Large intestine (tissue), 3 donors: ENCODE data around the gene DAB2IP. TPM values are rescaled to one million over a fixed set of nuclear protein-coding genes. Genes with fewer than 3 reads are reported as not detected.

Source experiments
- DNase-seq, 2 donors: peaks; one replicate each; pipeline versions ENCODE4 v3.0.0 to v3.0.0-alpha.2; 2013
- H3K27ac ChIP-seq: one replicate; pipeline ENCODE4 v1.5.1; 2013; ENCODE audit warnings: low read length
- H3K27me3 ChIP-seq: 2 replicates; pipeline ENCODE4 v1.6.1; 2013; ENCODE audit warnings: low read length; ENCODE audit not compliant: control insufficient read depth, insufficient read depth
- H3K36me3 ChIP-seq: 2 replicates; pipeline ENCODE4 v1.6.1; 2013; ENCODE audit warnings: low read length; ENCODE audit not compliant: control insufficient read depth, insufficient read depth
- H3K4me1 ChIP-seq: one replicate; pipeline ENCODE4 v1.6.1; 2013; ENCODE audit warnings: low read length; ENCODE audit not compliant: control insufficient read depth, insufficient read depth
- H3K4me3 ChIP-seq: one replicate; pipeline ENCODE4 v1.5.1; 2013; ENCODE audit warnings: low read length
- H3K9me3 ChIP-seq: one replicate; pipeline ENCODE4 v1.6.1; 2013; ENCODE audit warnings: mild to moderate bottlenecking, low read depth, low read length, moderate library complexity; ENCODE audit not compliant: control insufficient read depth
- WGBS: methylation state at CpG from one replicate; pipeline ENCODE4 v1.1.5; 2013; ENCODE audit warnings: low lambda C conversion rate; ENCODE audit not compliant: insufficient coverage; 5-methylcytosine and 5-hydroxymethylcytosine counted together
- polyA plus RNA-seq: library from polyadenylated mRNA; unstranded; fragments of 120-200 nt; gene quantifications from one replicate; pipeline ENCODE4 v1.2.1, GENCODE V29; 2013

Gene DAB2IP
- polyA plus RNA-seq, 1 donor = 33.0 TPM

DNA sequence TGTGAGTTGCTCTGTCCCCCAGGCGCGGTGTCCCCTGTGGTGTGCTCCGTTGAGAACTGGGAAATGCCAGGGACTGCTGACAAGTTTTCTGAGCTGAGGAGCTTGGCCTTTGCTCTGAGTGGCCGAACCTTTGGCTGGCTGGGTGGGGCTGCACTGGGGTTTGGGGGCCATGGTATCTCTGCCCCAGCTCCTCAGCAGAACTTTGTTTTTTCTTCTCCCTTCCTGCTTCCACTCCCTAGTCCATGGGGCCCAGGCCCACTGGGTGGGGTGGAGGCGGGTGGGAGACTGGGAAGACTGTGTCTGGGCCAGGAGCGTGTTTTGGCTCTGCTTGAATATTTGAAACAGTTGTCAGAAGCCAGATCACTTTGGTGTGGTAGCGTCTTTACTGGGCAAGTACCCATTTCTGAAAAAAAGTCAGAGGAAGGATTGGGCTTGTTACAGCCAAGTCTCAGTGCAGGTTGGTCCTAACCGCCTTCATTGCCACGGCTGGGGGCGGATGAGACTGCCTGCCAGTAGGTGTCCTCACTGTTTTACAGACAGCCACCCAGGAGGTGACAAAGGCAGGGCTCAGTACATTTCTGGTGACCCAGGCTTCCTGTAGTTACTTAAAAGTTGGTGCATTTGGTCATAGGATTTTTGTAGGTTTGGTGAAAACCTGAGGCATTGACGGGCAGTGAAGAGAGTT, 92.7 kb downstream of the DAB2IP start:
- H3K4me3 ChIP-seq = peak overlapping the region; percentile 49
- peaks cover 8% of the 10 kb centered on the region for H3K36me3 ChIP-seq
- H3K4me1 ChIP-seq = peaks cover 39% of the 10 kb centered on the region
- peak in 1 of 2 donors; percentile 76 for DNase-seq
- H3K27me3 ChIP-seq = no peaks in the 10 kb centered on the region
- peak overlapping the region; percentile 88 for H3K27ac ChIP-seq
- no CpG with 5 or more reads among the region's 11 CpGs for WGBS
- no peaks in the 10 kb centered on the region for H3K9me3 ChIP-seq

DNA sequence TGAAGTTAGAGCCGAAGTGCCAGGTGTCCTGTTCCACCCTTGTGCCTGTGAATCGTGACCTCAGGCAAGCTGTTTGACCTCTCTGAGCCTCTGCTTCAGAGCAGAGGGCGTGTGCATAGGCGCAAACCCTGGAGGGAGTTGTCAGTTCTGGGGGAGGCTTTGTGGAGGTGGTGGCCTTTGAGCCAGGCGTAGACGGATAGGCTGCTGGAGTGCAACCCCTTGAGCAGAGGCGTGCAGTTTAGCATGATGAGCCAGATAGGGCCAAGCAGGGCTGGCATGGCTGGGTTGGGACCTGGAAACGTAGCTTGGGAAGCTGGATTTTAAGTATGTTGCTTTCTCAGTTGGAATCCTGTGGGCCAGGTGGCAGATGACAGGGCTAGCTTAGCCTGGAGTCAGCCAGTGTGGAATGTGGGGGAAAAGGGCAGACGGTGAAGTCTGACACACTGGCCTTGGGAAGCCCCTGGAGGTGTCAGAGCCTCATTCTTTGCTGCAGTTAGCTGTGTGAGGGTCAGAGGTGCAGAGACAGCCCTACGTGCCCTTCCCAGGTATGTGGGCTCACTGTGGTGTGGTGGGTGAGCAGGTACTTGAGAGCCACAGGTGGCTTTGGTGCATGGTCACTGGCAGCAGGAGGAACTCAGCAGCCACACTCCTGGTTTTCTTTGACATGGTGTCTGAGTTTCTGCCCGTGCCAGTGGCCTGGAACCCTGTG, 93.4 kb downstream of the DAB2IP start:
- Histone ChIP-seq H3K9me3 (no peaks in the 10 kb centered on the region), H3K4me1 (peaks cover 42% of the 10 kb centered on the region), H3K27ac (peak overlapping the region; percentile 88), H3K36me3 (peaks cover 14% of the 10 kb centered on the region), H3K4me3 (peak overlapping the region; percentile 49), H3K27me3 (no peaks in the 10 kb centered on the region)
- DNase-seq = peak in 1 of 2 donors; percentile 62
- WGBS = no CpG with 5 or more reads among the region's 11 CpGs

- no peaks in the 10 kb centered on the region for H3K27me3 ChIP-seq
- no peak for DNase-seq
- peaks cover 18% of the 10 kb centered on the region for H3K36me3 ChIP-seq
- no peaks in the 10 kb centered on the region for H3K9me3 ChIP-seq
- WGBS = no CpG with 5 or more reads among the region's 4 CpGs
- peaks cover 47% of the 10 kb centered on the region for H3K4me1 ChIP-seq
- H3K27ac ChIP-seq = no peak overlapping the region
- H3K4me3 ChIP-seq = no peak overlapping the region
These were observed 93.9 kb downstream of the DAB2IP start for GRCh38 chr9:121745396-121745695.

GRCh38 chr9:121746411-121746810, 95.0 kb downstream of the DAB2IP start:
- WGBS = no CpG with 5 or more reads among the region's 5 CpGs
- H3K9me3 ChIP-seq = no peaks in the 10 kb centered on the region
- H3K4me1 ChIP-seq = peaks cover 54% of the 10 kb centered on the region
- H3K36me3 ChIP-seq = peaks cover 18% of the 10 kb centered on the region
- DNase-seq = no peak
- H3K27me3 ChIP-seq = no peaks in the 10 kb centered on the region
- H3K27ac ChIP-seq = no peak overlapping the region
- no peak overlapping the region for H3K4me3 ChIP-seq

GRCh38 chr9:121746866-121747265, 95.4 kb downstream of the DAB2IP start:
- no CpG with 5 or more reads among the region's 1 CpG for WGBS
- no peak for DNase-seq
- H3K4me3 ChIP-seq = no peak overlapping the region
- H3K9me3 ChIP-seq = no peaks in the 10 kb centered on the region
- H3K36me3 ChIP-seq = peaks cover 18% of the 10 kb centered on the region
- no peaks in the 10 kb centered on the region for H3K27me3 ChIP-seq
- H3K4me1 ChIP-seq = peaks cover 57% of the 10 kb centered on the region
- H3K27ac ChIP-seq = no peak overlapping the region

DNA sequence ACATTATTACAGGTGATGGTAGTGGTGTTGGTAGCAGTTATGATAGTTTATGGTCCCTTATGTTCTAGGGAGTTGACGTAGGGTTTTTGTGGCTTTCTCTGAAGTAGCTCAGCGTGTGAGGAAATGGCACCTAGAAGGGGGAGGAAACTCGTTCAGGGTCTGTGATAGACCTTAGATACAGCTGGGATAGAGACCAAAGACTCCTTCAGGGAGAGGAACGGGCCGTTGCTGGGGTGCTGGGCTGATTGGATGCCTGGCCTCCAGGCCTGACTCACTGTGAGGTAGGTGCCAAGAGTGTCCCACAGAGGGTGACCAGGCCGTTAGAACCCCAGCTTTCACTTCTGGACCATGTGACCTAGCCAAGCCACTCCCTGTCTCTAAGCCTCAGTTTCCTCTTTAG, 96.6 kb downstream of the DAB2IP start:
- H3K9me3 ChIP-seq = no peaks in the 10 kb centered on the region
- 100% methylated on average over 1 of the region's 6 CpGs for WGBS
- peaks cover 24% of the 10 kb centered on the region for H3K36me3 ChIP-seq
- H3K27ac ChIP-seq = no peak overlapping the region
- DNase-seq = no peak
- H3K4me3 ChIP-seq = no peak overlapping the region
- H3K4me1 ChIP-seq = peaks cover 55% of the 10 kb centered on the region
- no peaks in the 10 kb centered on the region for H3K27me3 ChIP-seq

DNA sequence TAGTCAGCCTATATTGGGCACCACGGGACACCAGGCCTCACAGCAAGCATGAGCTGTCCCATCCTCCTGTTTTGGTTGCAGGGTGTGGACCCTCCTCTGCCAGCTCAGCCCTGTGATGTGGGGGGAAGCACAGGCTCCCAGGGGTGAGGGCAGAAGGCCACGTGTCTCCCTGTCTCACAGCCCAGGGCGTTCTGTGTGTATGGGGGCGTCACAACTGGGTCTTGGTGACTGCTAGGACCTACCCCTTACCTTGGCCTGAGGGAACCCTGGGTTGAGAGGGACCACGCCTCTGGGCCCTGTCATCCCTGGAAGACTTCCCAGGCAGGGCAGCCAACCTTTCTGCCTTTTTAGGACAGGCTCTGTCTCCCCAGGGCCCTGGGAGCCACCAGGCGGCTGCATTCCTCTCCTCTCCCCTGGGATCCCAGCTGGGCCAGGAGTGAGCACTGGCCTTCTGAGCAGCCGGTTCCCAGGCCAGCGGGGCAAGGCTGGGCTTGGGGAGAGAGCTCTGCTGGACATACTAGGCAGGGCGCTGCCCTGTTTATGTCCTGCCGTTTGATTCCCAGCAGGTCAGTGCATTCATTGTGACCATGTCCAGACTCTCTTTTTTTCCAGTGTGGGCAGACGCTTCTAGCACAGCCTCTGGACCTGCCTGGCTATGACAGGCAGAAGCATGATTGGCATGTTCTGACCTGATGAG, 97.4 kb downstream of the DAB2IP start:
- Histone ChIP-seq H3K27ac (no peak overlapping the region), H3K36me3 (peaks cover 25% of the 10 kb centered on the region), H3K27me3 (no peaks in the 10 kb centered on the region), H3K4me1 (peaks cover 54% of the 10 kb centered on the region), H3K4me3 (no peak overlapping the region), H3K9me3 (no peaks in the 10 kb centered on the region)
- no CpG with 5 or more reads among the region's 11 CpGs for WGBS
- DNase-seq = no peak

DNA sequence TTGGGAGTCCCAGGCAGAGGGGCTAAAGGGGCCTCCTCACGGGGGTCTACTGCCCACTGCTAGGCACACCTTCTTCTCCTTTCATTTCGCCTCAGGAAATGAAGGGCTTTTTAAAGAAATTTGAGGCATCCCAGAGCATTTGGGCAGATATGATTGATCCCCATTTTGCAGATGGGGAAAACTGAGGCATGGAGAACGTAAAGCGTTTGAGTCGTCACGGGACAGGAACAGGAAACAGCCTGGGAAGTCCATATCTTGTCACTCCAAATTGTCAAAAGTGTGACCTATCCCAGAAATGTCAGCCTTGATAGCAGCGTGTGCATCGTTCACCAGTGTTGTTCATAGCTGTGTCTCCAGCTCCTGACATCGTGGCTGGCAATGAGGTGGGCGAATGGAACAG, 98.2 kb downstream of the DAB2IP start:
- Histone ChIP-seq H3K27ac (peak overlapping the region; percentile 59), H3K4me3 (no peak overlapping the region), H3K9me3 (no peaks in the 10 kb centered on the region), H3K4me1 (peaks cover 48% of the 10 kb centered on the region), H3K36me3 (peaks cover 25% of the 10 kb centered on the region), H3K27me3 (no peaks in the 10 kb centered on the region)
- no CpG with 5 or more reads among the region's 10 CpGs for WGBS
- no peak for DNase-seq

DNA sequence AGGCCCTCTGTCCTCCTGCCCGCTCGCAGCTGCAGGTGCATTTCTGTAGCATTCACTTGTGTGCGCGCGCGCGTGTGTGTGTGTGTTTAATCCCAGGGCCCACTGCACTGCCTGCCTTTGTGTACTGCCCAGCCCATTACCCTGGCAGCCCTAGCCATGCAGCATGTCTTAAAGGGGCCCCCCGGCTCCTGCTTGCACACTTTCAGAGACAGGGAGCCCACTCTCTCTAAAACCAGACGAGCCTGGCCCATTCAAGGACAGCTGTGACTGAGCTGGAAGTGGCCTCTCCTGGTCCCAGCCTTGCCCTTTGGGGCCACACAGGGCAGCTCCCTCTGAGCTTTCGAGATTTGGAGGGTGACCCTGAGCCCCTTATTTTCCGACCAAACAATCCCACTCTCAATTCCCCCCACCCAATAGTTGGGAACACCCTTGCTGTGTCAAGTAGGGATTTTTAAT, 98.9 kb downstream of the DAB2IP start:
- H3K4me3 ChIP-seq = no peak overlapping the region
- no CpG with 5 or more reads among the region's 11 CpGs for WGBS
- H3K4me1 ChIP-seq = peaks cover 41% of the 10 kb centered on the region
- H3K36me3 ChIP-seq = peaks cover 23% of the 10 kb centered on the region
- H3K27me3 ChIP-seq = no peaks in the 10 kb centered on the region
- peak overlapping the region; percentile 59 for H3K27ac ChIP-seq
- DNase-seq = no peak
- no peaks in the 10 kb centered on the region for H3K9me3 ChIP-seq

- H3K9me3 ChIP-seq = no peaks in the 10 kb centered on the region
- no CpG with 5 or more reads among the region's 17 CpGs for WGBS
- peak overlapping the region; percentile 59 for H3K27ac ChIP-seq
- peaks cover 23% of the 10 kb centered on the region for H3K36me3 ChIP-seq
- H3K4me3 ChIP-seq = no peak overlapping the region
- peak in 1 of 2 donors; percentile 64 for DNase-seq
- H3K4me1 ChIP-seq = peaks cover 40% of the 10 kb centered on the region
- H3K27me3 ChIP-seq = no peaks in the 10 kb centered on the region
These were observed 99.5 kb downstream of the DAB2IP start for GRCh38 chr9:121750715-121751623.
